CD4-positive, alpha-beta T cell treated with Interleukin-10 for 1 hour (primary cell): ENCODE results near the gene ZNF223.

Experiments used
- DNase-seq: peaks from one replicate; pipeline ENCODE4 v3.0.0-alpha.2; 2020

The ZNF223 gene

GRCh38 chr19:44051650-44052402, at the start of gene ZNF223:
TSS of gene ZNF223 (plus strand) at chr19:44052036. CDS start at chr19:44055177, 3,141 bp downstream.
- DNase-seq, result peak; percentile 71

DNA sequence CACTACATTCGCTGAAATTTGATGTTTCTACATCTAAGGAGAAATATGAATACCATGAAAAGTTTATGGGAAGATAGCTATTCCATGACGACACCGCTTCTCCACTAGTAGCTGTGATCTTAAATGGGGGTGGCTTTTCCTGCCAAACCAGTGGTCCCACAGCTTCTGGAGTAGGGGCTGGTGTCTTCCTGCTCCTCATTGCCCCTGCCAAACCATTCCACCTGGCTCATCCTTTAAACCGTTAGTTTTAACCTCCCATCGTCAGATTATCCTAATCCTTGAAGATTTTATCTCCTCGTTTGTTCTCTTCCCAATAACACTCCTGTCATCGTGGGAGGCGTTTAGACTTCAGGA, 49.6 kb upstream of the ZNF223 start:
- no peak for DNase-seq

GRCh38 chr19:44002566-44003460, 49.0 kb upstream of the ZNF223 start, which contains the start of gene ZNF230:
TSS of gene ZNF230 (plus strand) at chr19:44002957. CDS start at chr19:44007079, 4,122 bp downstream.
- DNase-seq, result peak; percentile 92

- peak; percentile 25 for DNase-seq
These were observed 48.3 kb upstream of the ZNF223 start for GRCh38 chr19:44003461-44004009.

DNA sequence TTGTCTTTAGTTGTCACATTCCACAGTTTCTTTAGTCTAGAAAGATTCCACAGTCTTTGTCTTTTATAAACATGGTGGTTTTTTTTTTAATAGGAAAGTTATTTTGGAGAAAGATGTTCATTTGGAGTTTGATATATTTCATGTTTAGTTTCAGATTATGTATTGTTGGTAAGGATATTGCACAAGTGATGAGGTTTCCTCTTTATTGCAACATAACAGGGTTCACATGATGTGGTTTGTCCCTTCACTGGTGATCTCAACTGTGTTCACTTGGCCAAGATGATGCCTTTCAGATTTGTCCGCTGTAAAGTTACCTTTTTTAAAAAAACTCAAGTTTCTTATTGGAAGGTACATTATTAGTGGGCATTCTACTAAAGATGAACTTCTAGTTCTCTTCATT, 45.9 kb upstream of the ZNF223 start:
- DNase-seq, result no peak

DNA sequence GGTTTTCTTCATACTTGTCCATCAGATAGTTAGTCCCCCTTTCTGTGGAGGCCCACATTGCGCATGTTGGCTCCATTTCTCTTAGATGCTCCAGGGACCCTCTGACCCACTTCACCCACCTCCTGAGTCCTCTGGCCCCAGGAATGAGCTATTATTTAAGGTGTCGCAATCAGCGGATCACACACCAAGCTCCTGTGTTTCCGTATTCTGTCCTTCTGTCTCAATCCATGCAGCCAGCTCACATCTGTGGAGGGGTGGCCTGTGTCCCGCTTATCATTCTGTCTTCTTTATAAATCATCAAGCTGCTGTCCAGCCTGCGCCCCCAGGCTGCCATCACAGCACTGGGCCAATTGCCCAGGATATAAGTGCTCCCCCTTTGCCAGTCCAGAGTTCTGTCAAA, 44.4 kb upstream of the ZNF223 start:
- DNase-seq, result no peak

DNA sequence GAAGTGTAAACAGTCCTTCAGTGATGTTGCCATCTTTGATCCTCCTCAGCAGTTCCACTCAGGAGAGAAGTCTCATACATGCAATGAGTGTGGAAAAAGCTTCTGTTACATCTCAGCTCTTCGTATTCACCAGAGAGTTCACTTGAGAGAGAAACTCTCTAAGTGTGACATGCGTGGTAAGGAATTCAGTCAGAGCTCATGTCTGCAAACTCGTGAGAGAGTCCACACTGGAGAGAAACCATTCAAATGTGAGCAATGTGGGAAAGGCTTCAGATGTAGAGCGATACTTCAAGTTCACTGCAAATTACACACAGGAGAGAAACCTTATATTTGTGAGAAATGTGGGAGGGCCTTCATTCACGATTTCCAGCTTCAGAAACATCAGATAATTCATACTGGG, 41.4 kb upstream of the ZNF223 start:
- DNase-seq, result no peak

DNA sequence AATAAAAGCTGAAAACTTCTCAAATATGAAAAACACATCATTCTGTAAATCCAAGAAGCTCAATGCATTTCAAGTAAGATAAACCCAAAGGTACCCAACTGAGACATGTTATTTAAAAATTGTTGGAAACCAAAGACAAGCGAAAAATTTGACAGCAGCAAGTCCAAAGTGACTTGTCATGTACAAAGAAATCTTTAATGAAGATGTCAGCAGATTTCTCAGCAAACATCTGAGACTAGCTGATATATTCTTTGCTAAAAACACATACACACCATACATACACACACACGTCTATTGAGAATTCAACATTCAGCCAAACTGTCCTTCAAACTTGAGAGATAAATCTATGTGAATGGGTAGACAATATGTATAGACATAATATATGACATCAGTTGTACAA, 32.3 kb upstream of the ZNF223 start:
- DNase-seq, result no peak

GRCh38 chr19:44021221-44021620, 30.6 kb upstream of the ZNF223 start:
- DNase-seq, result no peak

GRCh38 chr19:44024900-44025216, 27.0 kb upstream of the ZNF223 start:
- no peak for DNase-seq

- peak; percentile 85 for DNase-seq
These were observed 26.5 kb upstream of the ZNF223 start, which contains the start of gene ZNF222 for GRCh38 chr19:44025217-44025936. TSS of gene ZNF222 (plus strand) at chr19:44025379. CDS start at chr19:44025437, 58 bp downstream.

- no peak for DNase-seq
These were observed 25.2 kb upstream of the ZNF223 start for GRCh38 chr19:44026622-44027021.

GRCh38 chr19:44032001-44032610, 19.7 kb upstream of the ZNF223 start:
- DNase-seq, result no peak

DNA sequence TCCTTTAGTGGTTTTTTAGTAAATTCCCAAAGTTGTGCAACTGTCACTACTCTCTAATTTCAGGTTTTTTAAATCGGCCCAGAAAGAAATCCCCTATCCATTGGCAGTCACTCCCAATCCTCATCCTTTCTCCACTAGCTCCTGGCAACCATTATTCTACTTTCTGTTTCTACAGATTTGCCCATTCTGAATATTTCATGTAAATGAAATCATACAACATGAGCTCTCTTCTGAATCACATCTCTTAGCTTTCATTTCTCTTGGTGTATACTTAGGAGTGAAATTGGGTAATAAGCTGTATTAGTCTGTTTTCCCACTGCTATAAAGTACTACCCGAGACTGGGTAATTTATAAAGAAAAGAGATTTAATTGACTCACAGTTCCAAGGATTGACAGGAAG, 9.7 kb upstream of the ZNF223 start:
- no peak for DNase-seq

DNA sequence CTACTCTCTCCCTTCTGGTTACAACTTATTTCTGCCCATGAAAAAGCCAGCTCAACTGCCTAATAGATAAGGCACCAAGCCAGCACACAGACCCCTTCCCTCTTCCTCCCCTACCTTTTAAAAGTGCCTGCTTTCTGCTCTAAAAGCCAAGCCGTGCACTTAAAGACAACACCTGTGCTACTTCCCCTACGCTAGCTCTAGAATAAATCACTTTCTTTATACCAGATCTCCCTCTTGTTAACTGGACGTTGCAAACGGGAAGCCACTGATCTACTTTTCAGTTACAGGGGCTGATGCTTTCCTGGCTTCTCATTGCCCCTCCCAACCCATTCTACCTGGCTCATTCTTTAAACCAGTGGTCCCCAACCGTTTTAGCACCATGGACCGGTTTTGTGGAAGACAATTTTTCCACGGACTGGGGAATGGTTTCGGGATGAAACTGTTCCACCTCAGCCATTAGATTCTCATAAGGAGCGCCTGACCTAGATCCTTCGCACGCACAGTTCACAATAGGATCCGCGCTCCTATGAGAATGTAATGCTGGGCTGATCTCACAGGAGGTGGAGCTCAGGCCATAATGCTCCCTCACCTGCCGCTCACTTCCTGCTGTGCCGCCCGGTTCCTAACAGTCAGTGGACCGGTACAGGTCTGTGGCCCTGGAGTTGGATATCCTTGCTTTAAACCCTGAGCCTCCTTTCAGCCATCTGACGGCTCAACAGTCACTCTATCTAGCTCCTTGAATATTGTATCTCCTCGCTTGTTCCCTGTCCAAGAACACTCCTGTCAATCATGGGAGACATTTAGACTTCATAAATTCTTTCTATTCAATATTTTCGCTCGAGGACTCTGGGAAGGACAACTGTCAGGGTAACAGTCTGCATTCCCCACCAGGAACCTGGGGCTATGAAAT, 841 bp upstream of the ZNF223 start:
- peak; percentile 17 for DNase-seq

GRCh38 chr19:44055870-44056269, 4.0 kb downstream of the ZNF223 start:
- DNase-seq, result no peak

DNA sequence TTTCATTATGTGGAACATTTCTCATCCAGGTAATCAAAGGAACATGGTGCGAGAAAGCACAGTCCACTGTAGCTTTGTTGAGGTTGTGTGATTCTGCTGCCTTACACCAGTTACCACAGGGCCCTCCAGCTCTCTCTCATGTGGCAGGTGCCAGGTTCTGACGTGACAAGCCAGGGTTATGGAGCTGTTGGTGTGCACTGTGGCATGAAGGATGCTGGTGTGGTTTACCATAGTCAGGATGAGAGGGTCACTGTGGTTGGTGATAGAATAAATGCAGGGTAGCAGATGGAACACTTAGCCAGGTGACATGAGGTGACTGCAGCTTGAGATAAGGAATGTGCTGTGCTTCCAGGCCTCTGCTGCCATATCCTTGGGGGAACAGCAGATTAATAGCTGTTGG, 7.4 kb downstream of the ZNF223 start:
- DNase-seq, result no peak

GRCh38 chr19:44061038-44061437, 9.2 kb downstream of the ZNF223 start:
- DNase-seq, result no peak

DNA sequence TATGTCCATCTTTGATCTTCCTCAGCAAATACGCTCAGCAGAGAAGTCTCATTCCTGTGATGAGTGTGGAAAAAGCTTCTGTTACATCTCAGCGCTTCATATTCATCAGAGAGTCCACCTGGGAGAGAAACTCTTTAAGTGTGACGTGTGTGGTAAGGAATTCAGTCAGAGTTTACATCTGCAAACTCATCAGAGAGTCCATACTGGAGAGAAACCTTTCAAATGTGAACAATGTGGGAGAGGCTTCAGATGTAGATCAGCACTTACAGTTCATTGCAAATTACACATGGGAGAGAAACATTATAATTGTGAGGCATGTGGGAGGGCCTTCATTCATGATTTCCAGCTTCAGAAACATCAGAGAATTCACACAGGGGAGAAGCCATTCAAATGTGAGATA, 14.5 kb downstream of the ZNF223 start:
- DNase-seq, result no peak

DNA sequence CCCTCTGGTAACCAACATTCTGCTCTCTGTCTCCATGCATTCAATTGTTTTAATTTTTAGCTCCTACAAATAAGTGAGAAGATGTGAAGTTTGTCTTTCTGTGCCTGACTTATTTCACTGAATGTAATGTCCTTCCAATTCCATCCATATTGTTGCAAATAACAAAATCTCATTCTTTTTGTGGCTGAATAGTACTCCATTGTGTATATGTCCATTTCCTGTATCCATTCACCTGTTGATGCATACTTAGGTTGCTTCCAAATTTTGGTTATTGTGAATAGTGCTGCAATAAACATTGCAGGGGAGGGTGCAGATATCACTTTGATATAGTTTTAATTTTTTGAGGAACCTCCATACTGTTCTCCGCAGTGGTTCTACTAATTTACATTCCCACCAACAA, 17.6 kb downstream of the ZNF223 start:
- DNase-seq, result no peak

DNA sequence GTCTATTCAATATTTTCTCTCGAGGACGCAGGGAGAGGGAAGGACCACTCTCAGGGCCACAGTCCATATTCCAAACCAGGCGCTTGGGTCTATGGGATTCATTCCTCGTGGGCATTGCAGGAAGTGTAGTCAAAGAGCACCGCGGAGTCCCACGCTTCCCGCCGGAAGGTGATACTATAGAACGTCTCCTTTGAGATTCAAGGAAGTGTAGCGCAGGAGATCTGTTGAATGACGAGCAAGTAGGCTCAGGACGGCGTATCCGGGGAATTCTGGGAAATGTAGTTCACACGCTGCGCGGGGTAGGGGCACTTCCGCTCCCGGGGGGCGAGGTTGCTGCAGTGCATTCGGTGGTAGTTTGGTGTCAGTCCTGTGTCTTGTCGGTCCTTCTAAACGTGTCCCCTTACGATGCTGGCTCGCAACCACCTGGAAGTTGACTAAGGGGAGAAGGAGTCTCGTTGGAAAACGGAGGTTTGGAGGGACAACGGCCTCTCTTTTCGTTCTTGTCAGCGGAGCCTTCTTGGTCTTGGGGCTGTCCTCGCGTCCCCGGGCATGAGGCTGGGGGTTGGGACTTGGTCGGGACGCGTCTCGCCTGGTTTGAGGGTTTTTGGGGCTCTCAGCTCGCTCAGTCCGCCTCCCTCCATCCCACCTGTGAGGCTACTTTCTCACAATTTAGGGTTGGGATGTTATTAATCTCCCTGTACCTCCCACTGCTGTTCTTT, 20.1 kb downstream of the ZNF223 start, which contains the start of gene ZNF284:
TSS of gene ZNF284 (plus strand) at position 336 of the 719 bp plus-strand sequence. CDS start 4,231 bp downstream, outside the sequence.
- DNase-seq, result peak; percentile 92
